ENCODE data around the gene GABRB1.

GABRB1 gene

GRCh38 chr4:47074816-47075215 lies 43.4 kb downstream of the GABRB1 start:
- Histone ChIP-seq H3K27me3 (ENCODE audit: insufficient read depth, low read length) (no peaks in the 10 kb centered on the region), H3K4me3 (ENCODE audit: low read depth, low read length) (peak overlapping the region; percentile 42), H3K27ac (ENCODE audit: low read depth, low read length) (peak overlapping the region; percentile 52), H3K4me1 (ENCODE audit: control insufficient read depth, insufficient read depth, low read length, unreplicated experiment) (peaks cover 43% of the 10 kb centered on the region), H3K79me2 (ENCODE audit: control insufficient read depth, insufficient read depth, low read length, unreplicated experiment) (no peaks in the 10 kb centered on the region), H3K36me3 (ENCODE audit: insufficient read depth, low read length) (no peaks in the 10 kb centered on the region), H2AFZ (ENCODE audit: low read length, unreplicated experiment) (peak overlapping the region; percentile 47)

GRCh38 chr4:47075262-47075661 lies 43.9 kb downstream of the GABRB1 start:
- Histone ChIP-seq H3K27ac (ENCODE audit: low read depth, low read length) (peak overlapping the region; percentile 52; the same call in 1 of the 2 replicates), H3K4me3 (ENCODE audit: low read depth, low read length) (peak overlapping the region; percentile 42), H3K79me2 (ENCODE audit: control insufficient read depth, insufficient read depth, low read length, unreplicated experiment) (no peaks in the 10 kb centered on the region), H3K27me3 (ENCODE audit: insufficient read depth, low read length) (no peaks in the 10 kb centered on the region), H3K36me3 (ENCODE audit: insufficient read depth, low read length) (no peaks in the 10 kb centered on the region), H3K4me1 (ENCODE audit: control insufficient read depth, insufficient read depth, low read length, unreplicated experiment) (peaks cover 43% of the 10 kb centered on the region), H2AFZ (ENCODE audit: low read length, unreplicated experiment) (peak overlapping the region; percentile 47)

DNA sequence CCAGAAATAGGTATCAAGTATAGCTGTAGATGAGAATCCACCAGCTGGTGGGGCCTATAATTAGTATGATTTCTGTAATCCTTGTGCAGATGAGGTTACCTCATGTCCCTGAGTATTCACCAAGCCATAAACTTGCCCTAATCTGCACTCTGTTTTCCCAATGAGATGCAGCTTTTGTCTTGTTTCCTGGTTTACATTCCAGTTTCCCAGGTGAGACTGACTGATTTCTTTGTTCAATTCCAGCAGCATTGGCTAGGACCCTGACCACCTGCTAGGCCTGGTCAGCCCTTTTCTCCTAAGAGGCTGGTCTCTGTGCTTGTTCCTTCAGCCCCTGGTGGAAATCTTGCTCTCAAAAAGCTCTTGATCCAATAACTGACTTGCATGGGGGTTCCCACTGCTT lies 44.6 kb downstream of the GABRB1 start:
- H3K27ac ChIP-seq (ENCODE audit: low read depth, low read length), result no peak overlapping the region
- no peaks in the 10 kb centered on the region for H3K27me3 ChIP-seq (ENCODE audit: insufficient read depth, low read length)
- H3K4me1 ChIP-seq (ENCODE audit: control insufficient read depth, insufficient read depth, low read length, unreplicated experiment), result peaks cover 43% of the 10 kb centered on the region
- H2AFZ ChIP-seq (ENCODE audit: low read length, unreplicated experiment), result no peak overlapping the region
- no peaks in the 10 kb centered on the region for H3K36me3 ChIP-seq (ENCODE audit: insufficient read depth, low read length)
- H3K4me3 ChIP-seq (ENCODE audit: low read depth, low read length), result no peak overlapping the region
- H3K79me2 ChIP-seq (ENCODE audit: control insufficient read depth, insufficient read depth, low read length, unreplicated experiment), result no peaks in the 10 kb centered on the region

DNA sequence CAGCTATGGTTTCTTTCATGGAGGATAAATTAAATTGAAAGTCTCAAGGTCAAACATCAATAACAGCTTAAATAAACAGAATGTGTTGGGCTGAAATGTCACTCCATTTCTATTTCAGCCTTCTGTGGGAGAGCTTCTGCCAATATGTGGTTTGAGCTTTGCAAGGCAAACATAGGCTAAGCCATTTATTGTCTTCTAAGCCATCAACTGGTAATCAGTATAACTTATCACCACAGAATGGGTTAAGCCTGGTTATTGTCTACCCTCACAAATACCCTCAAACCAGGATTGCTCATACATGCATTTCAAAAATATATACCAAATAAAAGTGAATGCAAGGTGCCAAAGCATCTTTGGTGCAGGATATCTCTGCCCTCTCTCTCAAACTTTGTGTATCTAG lies 52.7 kb downstream of the GABRB1 start:
- Histone ChIP-seq H3K4me1 (ENCODE audit: control insufficient read depth, insufficient read depth, low read length, unreplicated experiment) (no peaks in the 10 kb centered on the region), H3K36me3 (ENCODE audit: insufficient read depth, low read length) (no peaks in the 10 kb centered on the region), H2AFZ (ENCODE audit: low read length, unreplicated experiment) (no peak overlapping the region), H3K79me2 (ENCODE audit: control insufficient read depth, insufficient read depth, low read length, unreplicated experiment) (no peaks in the 10 kb centered on the region), H3K27me3 (ENCODE audit: insufficient read depth, low read length) (no peaks in the 10 kb centered on the region), H3K4me3 (ENCODE audit: low read depth, low read length) (no peak overlapping the region), H3K27ac (ENCODE audit: low read depth, low read length) (no peak overlapping the region)

DNA sequence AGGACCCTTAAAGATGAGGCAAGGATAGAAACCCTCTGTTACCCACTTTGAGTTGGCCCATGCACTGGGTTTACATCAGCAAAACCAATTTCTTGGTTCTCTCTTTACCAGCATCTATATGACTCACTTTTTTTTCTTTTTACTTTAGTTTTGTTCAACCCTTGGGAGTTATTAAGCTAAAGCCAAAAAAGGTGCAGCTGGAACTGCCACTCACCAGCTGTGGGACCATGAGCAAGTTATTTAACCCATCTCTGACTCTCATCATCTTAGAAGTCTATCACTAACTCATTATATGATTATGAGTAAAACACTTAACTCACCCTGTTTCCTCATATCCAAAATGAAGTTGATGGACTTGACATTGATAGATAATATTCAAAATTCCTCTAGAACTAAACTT lies 53.4 kb downstream of the GABRB1 start:
- H3K27ac ChIP-seq (ENCODE audit: low read depth, low read length), result no peak overlapping the region
- no peaks in the 10 kb centered on the region for H3K79me2 ChIP-seq (ENCODE audit: control insufficient read depth, insufficient read depth, low read length, unreplicated experiment)
- H3K4me1 ChIP-seq (ENCODE audit: control insufficient read depth, insufficient read depth, low read length, unreplicated experiment), result no peaks in the 10 kb centered on the region
- no peak overlapping the region for H3K4me3 ChIP-seq (ENCODE audit: low read depth, low read length)
- H3K27me3 ChIP-seq (ENCODE audit: insufficient read depth, low read length), result no peaks in the 10 kb centered on the region
- no peaks in the 10 kb centered on the region for H3K36me3 ChIP-seq (ENCODE audit: insufficient read depth, low read length)
- H2AFZ ChIP-seq (ENCODE audit: low read length, unreplicated experiment), result no peak overlapping the region

- no peak overlapping the region for H3K27ac ChIP-seq (ENCODE audit: low read depth, low read length)
- H3K36me3 ChIP-seq (ENCODE audit: insufficient read depth, low read length), result no peaks in the 10 kb centered on the region
- no peak overlapping the region for H2AFZ ChIP-seq (ENCODE audit: low read length, unreplicated experiment)
- H3K79me2 ChIP-seq (ENCODE audit: control insufficient read depth, insufficient read depth, low read length, unreplicated experiment), result no peaks in the 10 kb centered on the region
- no peaks in the 10 kb centered on the region for H3K27me3 ChIP-seq (ENCODE audit: insufficient read depth, low read length)
- H3K4me1 ChIP-seq (ENCODE audit: control insufficient read depth, insufficient read depth, low read length, unreplicated experiment), result no peaks in the 10 kb centered on the region
- no peak overlapping the region for H3K4me3 ChIP-seq (ENCODE audit: low read depth, low read length)
Measured at GRCh38 chr4:47088298-47088697, 56.9 kb downstream of the GABRB1 start.

GRCh38 chr4:47095884-47096283 lies 64.5 kb downstream of the GABRB1 start:
- Histone ChIP-seq H3K27ac (ENCODE audit: low read depth, low read length) (no peak overlapping the region), H2AFZ (ENCODE audit: low read length, unreplicated experiment) (no peak overlapping the region), H3K27me3 (ENCODE audit: insufficient read depth, low read length) (no peaks in the 10 kb centered on the region), H3K4me1 (ENCODE audit: control insufficient read depth, insufficient read depth, low read length, unreplicated experiment) (no peaks in the 10 kb centered on the region), H3K36me3 (ENCODE audit: insufficient read depth, low read length) (no peaks in the 10 kb centered on the region), H3K4me3 (ENCODE audit: low read depth, low read length) (no peak overlapping the region), H3K79me2 (ENCODE audit: control insufficient read depth, insufficient read depth, low read length, unreplicated experiment) (no peaks in the 10 kb centered on the region)

GRCh38 chr4:47101453-47101852 lies 70.1 kb downstream of the GABRB1 start:
- Histone ChIP-seq H3K27ac (ENCODE audit: low read depth, low read length) (no peak overlapping the region), H3K79me2 (ENCODE audit: control insufficient read depth, insufficient read depth, low read length, unreplicated experiment) (no peaks in the 10 kb centered on the region), H3K4me1 (ENCODE audit: control insufficient read depth, insufficient read depth, low read length, unreplicated experiment) (peaks cover 1% of the 10 kb centered on the region), H3K36me3 (ENCODE audit: insufficient read depth, low read length) (no peaks in the 10 kb centered on the region), H3K27me3 (ENCODE audit: insufficient read depth, low read length) (no peaks in the 10 kb centered on the region), H2AFZ (ENCODE audit: low read length, unreplicated experiment) (no peak overlapping the region), H3K4me3 (ENCODE audit: low read depth, low read length) (no peak overlapping the region)

GRCh38 chr4:47104986-47105385 lies 73.6 kb downstream of the GABRB1 start:
- Histone ChIP-seq H3K4me1 (ENCODE audit: control insufficient read depth, insufficient read depth, low read length, unreplicated experiment) (peaks cover 5% of the 10 kb centered on the region), H3K79me2 (ENCODE audit: control insufficient read depth, insufficient read depth, low read length, unreplicated experiment) (no peaks in the 10 kb centered on the region), H3K4me3 (ENCODE audit: low read depth, low read length) (no peak overlapping the region)

GRCh38 chr4:47106561-47106960 lies 75.2 kb downstream of the GABRB1 start:
- Histone ChIP-seq H2AFZ (ENCODE audit: low read length, unreplicated experiment) (no peak overlapping the region), H3K4me1 (ENCODE audit: control insufficient read depth, insufficient read depth, low read length, unreplicated experiment) (peaks cover 5% of the 10 kb centered on the region)

More at GRCh38 chr4:47104986-47105385, 73.6 kb downstream of the GABRB1 start:
- H2AFZ ChIP-seq (ENCODE audit: low read length, unreplicated experiment), result no peak overlapping the region
- no peak overlapping the region for H3K27ac ChIP-seq (ENCODE audit: low read depth, low read length)
- no peaks in the 10 kb centered on the region for H3K27me3 ChIP-seq (ENCODE audit: insufficient read depth, low read length)
- H3K36me3 ChIP-seq (ENCODE audit: insufficient read depth, low read length), result no peaks in the 10 kb centered on the region

GRCh38 chr4:47109379-47109778 lies 78.0 kb downstream of the GABRB1 start:
- Histone ChIP-seq H3K27ac (ENCODE audit: low read depth, low read length) (no peak overlapping the region), H3K79me2 (ENCODE audit: control insufficient read depth, insufficient read depth, low read length, unreplicated experiment) (no peaks in the 10 kb centered on the region), H3K4me3 (ENCODE audit: low read depth, low read length) (no peak overlapping the region), H3K36me3 (ENCODE audit: insufficient read depth, low read length) (no peaks in the 10 kb centered on the region), H3K4me1 (ENCODE audit: control insufficient read depth, insufficient read depth, low read length, unreplicated experiment) (peaks cover 5% of the 10 kb centered on the region), H3K27me3 (ENCODE audit: insufficient read depth, low read length) (no peaks in the 10 kb centered on the region), H2AFZ (ENCODE audit: low read length, unreplicated experiment) (no peak overlapping the region)

More at GRCh38 chr4:47106561-47106960, 75.2 kb downstream of the GABRB1 start:
- no peak overlapping the region for H3K27ac ChIP-seq (ENCODE audit: low read depth, low read length)
- no peaks in the 10 kb centered on the region for H3K36me3 ChIP-seq (ENCODE audit: insufficient read depth, low read length)
- H3K27me3 ChIP-seq (ENCODE audit: insufficient read depth, low read length), result no peaks in the 10 kb centered on the region
- no peaks in the 10 kb centered on the region for H3K79me2 ChIP-seq (ENCODE audit: control insufficient read depth, insufficient read depth, low read length, unreplicated experiment)
- no peak overlapping the region for H3K4me3 ChIP-seq (ENCODE audit: low read depth, low read length)

All from ACC112 (cell line).